ENCODE results near the gene WDR47. TPM values are rescaled to one million over a fixed set of nuclear protein-coding genes. Genes with fewer than 3 reads are reported as not detected.
"Not testable (repeated sequence)": the region's sequence is repeated elsewhere in the genome, so short reads cannot be mapped to it uniquely, and the experiment has no call there.

WDR47 gene
- total RNA-seq, 1 experiment from 2014 or later: 6.6 TPM

- Histone ChIP-seq H4K8ac (replicated peaks; ENCODE audit: insufficient read length, low read depth, low read length) (no peak overlapping the region), H4K5ac (ENCODE audit: insufficient read length, low read depth, low read length) (no peak overlapping the region), H3K4me2 (ENCODE audit: insufficient read depth, insufficient read length, low read length) (no peak overlapping the region), H2BK15ac (ENCODE audit: low read depth, low read length) (no peak overlapping the region), H4K20me1 (ENCODE audit: control insufficient read depth, insufficient read depth, insufficient read length) (no peaks in the 10 kb centered on the region), H2AFZ (ENCODE audit: low read length) (no peak overlapping the region), H3K4me1 (ENCODE audit: insufficient read depth, low read length) (no peaks in the 10 kb centered on the region), H2BK12ac (ENCODE audit: insufficient read length, low read depth, low read length) (no peak overlapping the region), H3K27me3 (ENCODE audit: insufficient read depth, low read length) (no peaks in the 10 kb centered on the region), H3K23me2 (ENCODE audit: insufficient read length, low read depth, low read length, poor library complexity, severe bottlenecking) (no peaks in the 10 kb centered on the region), H3K14ac (ENCODE audit: insufficient read depth, low read length) (no peak overlapping the region), H2AK5ac (ENCODE audit: insufficient read length, low read length) (no peak overlapping the region), H3K56ac (ENCODE audit: insufficient read length, low read depth, low read length) (no peak overlapping the region), H2BK20ac (ENCODE audit: low read depth, low read length, poor library complexity, severe bottlenecking) (no peak overlapping the region), H3K9me3 (ENCODE audit: control insufficient read depth, low read depth, low read length) (no peaks in the 10 kb centered on the region), H4K91ac (ENCODE audit: insufficient read length, low read depth, low read length) (no peak overlapping the region), H3K79me1 (ENCODE audit: insufficient read depth, low read depth, low read length, poor library complexity, severe bottlenecking) (no peaks in the 10 kb centered on the region), H3K18ac (ENCODE audit: insufficient read length, low read depth, low read length) (no peak overlapping the region), H2BK5ac (ENCODE audit: insufficient read length, low read length) (no peak overlapping the region), H3K27ac (ENCODE audit: insufficient read length, low read depth, low read length) (no peak overlapping the region), H3K23ac (ENCODE audit: insufficient read length, low read depth, low read length) (no peak overlapping the region), H3K9ac (ENCODE audit: extremely low read depth, insufficient read length, low read length) (no peak overlapping the region), H3K79me2 (ENCODE audit: insufficient read depth, low read length) (no peaks in the 10 kb centered on the region), H3T11ph (ENCODE audit: low read length) (no peak overlapping the region), H2BK120ac (ENCODE audit: low read depth, low read length, poor library complexity, severe bottlenecking) (no peak overlapping the region), H3K4ac (ENCODE audit: low read depth, low read length) (no peak overlapping the region)
- Mint-ChIP-seq H3K9me3 (no peaks in the 10 kb centered on the region), H3K4me1 (no peaks in the 10 kb centered on the region), H3K27me3 (ENCODE audit: low read depth) (no peaks in the 10 kb centered on the region), H3K36me3 (ENCODE audit: insufficient read depth in 1 of 3, low read depth in 3 of 3) (peaks cover 34 to 78% (median 70%) of the 10 kb centered on the region in 3 experiments; a peak in 6 of 7 replicates), H3K27ac (no peak overlapping the region), H3K4me3 (no peak overlapping the region)
- DNase-seq: no peak
- TF ChIP-seq, protein P1, sequence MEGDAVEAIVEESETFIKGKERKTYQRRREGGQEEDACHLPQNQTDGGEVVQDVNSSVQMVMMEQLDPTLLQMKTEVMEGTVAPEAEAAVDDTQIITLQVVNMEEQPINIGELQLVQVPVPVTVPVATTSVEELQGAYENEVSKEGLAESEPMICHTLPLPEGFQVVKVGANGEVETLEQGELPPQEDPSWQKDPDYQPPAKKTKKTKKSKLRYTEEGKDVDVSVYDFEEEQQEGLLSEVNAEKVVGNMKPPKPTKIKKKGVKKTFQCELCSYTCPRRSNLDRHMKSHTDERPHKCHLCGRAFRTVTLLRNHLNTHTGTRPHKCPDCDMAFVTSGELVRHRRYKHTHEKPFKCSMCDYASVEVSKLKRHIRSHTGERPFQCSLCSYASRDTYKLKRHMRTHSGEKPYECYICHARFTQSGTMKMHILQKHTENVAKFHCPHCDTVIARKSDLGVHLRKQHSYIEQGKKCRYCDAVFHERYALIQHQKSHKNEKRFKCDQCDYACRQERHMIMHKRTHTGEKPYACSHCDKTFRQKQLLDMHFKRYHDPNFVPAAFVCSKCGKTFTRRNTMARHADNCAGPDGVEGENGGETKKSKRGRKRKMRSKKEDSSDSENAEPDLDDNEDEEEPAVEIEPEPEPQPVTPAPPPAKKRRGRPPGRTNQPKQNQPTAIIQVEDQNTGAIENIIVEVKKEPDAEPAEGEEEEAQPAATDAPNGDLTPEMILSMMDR (conservative IDR thresholded peaks at IDR 0.05): no peak
- WGBS (ENCODE audit: extremely low coverage, insufficient read length, low lambda C conversion rate): no CpG with 5 or more reads among the region's 5 CpGs
These were observed 108.0 kb downstream of the WDR47 start for GRCh38 chr1:108933944-108934343.

DNA sequence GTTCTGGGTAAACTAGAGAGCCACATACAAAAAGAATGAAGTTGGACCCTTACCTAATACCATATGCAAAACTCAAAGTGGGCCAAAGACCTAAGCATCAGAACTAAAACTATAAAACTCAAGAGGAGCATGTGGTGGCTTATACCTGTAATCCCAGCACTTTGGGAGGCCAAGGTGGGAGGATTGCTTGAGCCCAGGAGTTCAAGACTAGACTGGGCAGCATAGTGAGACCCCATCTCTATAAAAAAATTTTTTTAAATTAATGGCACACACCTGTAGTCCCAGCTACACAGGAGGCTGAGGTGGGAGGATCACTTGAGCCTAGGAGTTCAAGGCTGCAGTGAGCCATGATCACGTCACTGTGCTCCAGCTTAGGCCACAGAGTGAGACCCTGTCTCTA is 114.3 kb downstream of the WDR47 start:
- H3K14ac ChIP-seq (ENCODE audit: insufficient read depth, low read length); H2BK120ac ChIP-seq (ENCODE audit: low read depth, low read length, poor library complexity, severe bottlenecking); H3T11ph ChIP-seq (ENCODE audit: low read length); H3K4me1 ChIP-seq (ENCODE audit: insufficient read depth, low read length); H4K8ac ChIP-seq (replicated peaks; ENCODE audit: insufficient read length, low read depth, low read length); H3K4me1 Mint-ChIP-seq; DNase-seq; H3K27ac ChIP-seq (ENCODE audit: insufficient read length, low read depth, low read length); H4K20me1 ChIP-seq (ENCODE audit: control insufficient read depth, insufficient read depth, insufficient read length); H3K79me1 ChIP-seq (ENCODE audit: insufficient read depth, low read depth, low read length, poor library complexity, severe bottlenecking); H3K9me3 Mint-ChIP-seq; H3K9ac ChIP-seq (ENCODE audit: extremely low read depth, insufficient read length, low read length); H3K27me3 ChIP-seq (ENCODE audit: insufficient read depth, low read length); H3K56ac ChIP-seq (ENCODE audit: insufficient read length, low read depth, low read length); H3K27me3 Mint-ChIP-seq (ENCODE audit: low read depth); H3K23me2 ChIP-seq (ENCODE audit: insufficient read length, low read depth, low read length, poor library complexity, severe bottlenecking); H4K5ac ChIP-seq (ENCODE audit: insufficient read length, low read depth, low read length); H4K91ac ChIP-seq (ENCODE audit: insufficient read length, low read depth, low read length); H3K4me2 ChIP-seq (ENCODE audit: insufficient read depth, insufficient read length, low read length); H2BK5ac ChIP-seq (ENCODE audit: insufficient read length, low read length); H3K4ac ChIP-seq (ENCODE audit: low read depth, low read length); H3K27ac Mint-ChIP-seq; H2BK20ac ChIP-seq (ENCODE audit: low read depth, low read length, poor library complexity, severe bottlenecking); H3K9me3 ChIP-seq (ENCODE audit: control insufficient read depth, low read depth, low read length); H3K23ac ChIP-seq (ENCODE audit: insufficient read length, low read depth, low read length); H2BK15ac ChIP-seq (ENCODE audit: low read depth, low read length); H3K18ac ChIP-seq (ENCODE audit: insufficient read length, low read depth, low read length); H2BK12ac ChIP-seq (ENCODE audit: insufficient read length, low read depth, low read length); H2AFZ ChIP-seq (ENCODE audit: low read length); H3K4me3 Mint-ChIP-seq; H3K79me2 ChIP-seq (ENCODE audit: insufficient read depth, low read length); H2AK5ac ChIP-seq (ENCODE audit: insufficient read length, low read length): not testable (repeated sequence)
- no CpG with 5 or more reads among the region's 1 CpG for WGBS (ENCODE audit: extremely low coverage, insufficient read length, low lambda C conversion rate)
- H3K36me3 Mint-ChIP-seq (ENCODE audit: insufficient read depth in 1 of 3, low read depth in 3 of 3): peaks cover 11 to 46% (median 30%) of the 10 kb centered on the region in 3 experiments
